Stimulated activated CD4-positive, alpha-beta T cell treated with anti-CD3 and anti-CD28 coated beads, Interleukin-12 subunit alpha, Interleukin-12 subunit beta, amount 100 ng/mL, for 4 hours (primary cell): ENCODE measurements around the gene NR2F1-AS1.

Source experiments
- DNase-seq: peaks from one replicate; pipeline ENCODE4 v3.0.0-alpha.2; 2020

The NR2F1-AS1 gene

DNA sequence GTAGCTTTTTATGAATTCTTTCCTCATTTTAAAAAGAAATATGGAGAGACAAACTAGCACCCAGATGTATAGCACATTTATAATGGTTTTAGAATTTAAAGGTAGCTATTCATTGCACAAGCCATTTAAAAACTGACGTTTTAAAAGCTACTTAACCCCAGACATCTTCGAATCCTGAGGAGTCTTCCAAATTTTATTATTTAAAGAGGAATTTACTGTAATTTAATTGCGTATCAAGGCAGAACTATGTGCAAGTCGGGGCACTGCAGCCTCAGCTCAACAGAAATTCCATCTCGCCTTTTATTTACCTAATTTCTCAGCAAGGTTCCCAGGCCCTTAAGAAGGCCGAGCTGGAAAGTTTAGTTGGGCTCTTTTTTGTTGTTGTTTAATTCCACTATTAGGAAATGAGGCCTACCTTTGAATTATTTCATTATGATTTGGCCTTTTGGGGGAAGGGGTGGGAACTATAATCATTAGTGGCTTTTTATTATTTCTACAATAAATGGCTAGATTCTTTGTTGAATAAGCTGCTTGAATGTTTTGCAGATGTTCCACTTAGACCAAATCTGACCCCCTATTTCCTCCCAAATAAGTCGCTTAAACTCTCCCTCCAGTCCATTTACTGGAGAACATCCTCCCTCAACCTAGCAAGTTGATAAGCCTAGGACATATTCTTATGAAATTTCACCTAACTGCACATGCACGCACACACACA lies 22.2 kb upstream of the NR2F1-AS1 start:
- DNase-seq: no peak

DNA sequence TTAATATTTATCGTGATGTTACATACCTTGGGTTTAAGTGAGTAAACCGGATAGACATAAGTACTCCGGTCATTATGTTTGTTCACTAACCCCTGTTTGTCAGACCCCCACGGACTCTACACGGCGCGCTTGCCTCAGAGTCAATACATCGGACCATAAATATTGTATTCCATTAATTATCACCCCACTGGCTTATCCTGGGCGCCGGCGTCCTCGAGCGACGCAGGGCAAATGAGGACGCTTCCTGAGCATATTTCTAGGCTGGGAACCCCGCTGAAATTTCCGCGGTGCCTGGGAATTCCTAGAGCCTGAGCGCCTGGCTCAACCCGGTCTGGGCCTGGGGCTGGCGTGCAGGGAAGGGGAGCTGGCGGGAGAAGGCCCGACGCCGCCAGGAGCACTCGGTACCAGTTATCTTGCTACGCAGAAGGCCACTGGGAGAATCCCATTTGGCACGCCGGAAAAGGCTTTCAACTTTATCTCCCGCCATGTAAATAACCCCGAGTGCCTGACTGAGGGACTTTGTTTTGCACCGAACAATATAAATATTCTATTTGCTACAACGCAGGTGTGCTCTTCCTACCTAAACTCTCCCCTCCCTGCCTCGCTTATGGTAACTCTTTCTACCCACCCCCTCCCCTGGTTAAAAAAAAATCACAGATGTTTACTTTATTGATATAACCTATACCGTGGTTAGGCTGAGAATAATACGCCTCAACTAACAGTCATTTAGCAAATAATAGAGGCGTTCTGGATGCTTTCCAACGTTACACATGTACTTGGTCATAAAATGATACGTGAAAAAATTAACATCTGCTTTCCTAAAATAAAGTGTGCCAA lies 21.4 kb upstream of the NR2F1-AS1 start:
- no peak for DNase-seq

DNA sequence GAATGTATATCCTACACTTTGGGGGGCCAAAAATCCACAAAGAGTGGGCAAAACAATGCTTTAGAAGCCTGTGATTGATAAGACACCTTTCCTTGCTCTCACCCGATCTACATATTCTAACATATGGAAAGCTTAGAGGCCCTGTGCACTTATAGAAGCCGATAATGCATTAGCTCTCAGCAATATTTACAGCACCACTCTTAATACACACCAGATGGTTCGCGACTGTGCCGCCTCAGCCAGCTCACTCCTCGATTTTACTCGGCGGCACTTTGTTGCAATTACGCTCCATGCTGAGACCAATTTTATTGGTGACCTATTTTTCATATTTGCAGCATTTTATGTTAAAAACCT lies 20.8 kb upstream of the NR2F1-AS1 start:
- DNase-seq: no peak

DNA sequence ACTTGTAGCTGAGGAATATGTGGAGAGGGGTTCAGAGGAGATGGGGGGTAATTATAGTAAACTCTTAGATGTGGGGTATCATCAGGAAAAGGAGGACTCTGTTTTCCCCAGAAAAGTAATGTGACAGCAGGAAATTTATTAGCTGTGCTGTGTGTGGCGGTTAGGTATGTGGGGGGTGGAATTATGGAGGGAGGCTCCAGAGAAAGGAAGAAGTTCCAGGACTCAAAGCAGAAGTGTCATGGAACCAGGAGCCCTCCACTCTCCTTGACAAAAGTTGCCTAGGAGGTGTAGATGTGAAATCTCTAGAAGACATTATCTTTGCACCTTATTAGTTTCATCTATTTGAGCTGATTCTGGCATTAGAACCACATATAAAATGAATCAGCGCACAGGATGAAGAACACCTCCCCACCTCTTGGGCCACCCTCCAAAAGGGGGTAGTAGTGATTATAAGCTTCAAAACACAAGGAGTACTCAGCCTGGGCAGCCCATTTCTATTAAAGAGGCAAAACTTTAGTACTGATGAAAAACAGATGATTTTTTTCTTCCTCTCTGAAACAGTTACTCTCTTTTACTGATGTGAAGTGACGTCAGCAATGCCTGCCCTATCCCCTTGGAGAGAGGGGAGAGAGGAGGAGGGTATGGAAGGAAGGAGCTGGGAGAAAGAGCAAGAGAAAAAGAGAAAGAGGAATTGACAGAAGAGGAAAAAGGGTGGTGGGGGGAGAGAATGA lies 20.2 kb upstream of the NR2F1-AS1 start:
- DNase-seq: no peak

DNA sequence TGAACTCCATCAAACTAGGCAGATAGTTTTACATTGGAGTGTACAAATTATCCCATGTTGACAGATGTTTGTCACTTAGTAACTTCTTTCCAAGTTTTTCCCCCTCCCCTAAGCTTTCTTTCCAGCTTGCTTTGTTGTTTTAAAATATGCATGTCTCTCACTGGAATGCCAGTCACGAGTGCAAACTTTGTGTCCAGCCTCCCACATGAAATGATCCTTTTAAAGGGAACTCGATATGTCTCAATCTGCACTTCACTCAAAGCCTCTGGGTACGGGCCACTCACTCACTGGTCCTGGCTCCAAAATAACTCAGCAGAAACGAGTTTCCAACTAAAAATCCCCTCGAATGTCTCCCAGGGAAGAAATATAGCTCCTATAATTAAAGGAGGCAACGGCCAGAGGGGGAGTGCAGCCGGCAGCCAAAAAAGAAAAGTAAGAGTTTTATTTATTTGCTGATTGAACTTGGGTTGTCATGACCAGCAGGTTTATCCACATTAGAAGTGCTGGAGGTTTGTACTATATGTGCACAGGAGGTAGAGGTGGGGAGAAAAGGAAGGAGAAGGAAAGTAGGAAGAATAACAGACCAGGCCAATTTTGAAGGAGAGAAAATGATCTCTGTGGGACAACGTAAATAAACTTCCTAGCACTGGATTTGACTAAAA lies 19.5 kb upstream of the NR2F1-AS1 start:
- no peak for DNase-seq

DNA sequence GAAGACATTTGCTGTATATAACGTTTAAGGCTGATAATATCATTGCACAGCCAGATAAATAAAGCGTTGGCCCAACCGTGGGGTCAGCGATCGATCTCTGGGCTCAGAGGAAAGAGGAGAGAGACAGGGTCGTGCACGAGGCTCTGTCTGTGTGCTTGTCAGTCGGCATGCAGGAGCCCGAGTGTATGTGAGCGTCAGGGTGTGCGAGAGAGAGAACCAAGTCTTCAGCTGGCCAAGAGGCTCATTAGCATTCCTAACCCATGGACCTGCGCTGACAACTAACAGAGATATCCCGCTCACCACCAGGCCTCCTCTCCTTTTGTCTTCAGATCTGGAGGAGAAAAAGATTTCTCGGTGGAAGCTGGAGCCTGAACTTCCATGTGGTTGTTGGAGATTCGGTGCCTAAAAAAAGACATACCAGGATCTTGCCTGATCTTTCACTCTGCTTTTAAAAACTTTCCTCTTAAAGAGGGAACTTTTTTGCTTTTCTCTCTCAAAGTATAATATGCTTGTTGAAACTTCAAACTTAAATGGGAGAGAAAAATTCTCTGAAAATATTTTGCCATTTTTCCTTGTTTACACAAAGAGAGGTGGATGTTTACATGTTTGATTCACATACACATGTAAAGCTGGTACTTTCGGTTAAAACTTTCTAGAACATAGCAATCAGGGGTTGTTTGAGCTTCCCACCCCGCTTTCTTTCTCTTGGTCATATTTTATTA lies 18.5 kb upstream of the NR2F1-AS1 start:
- DNase-seq: no peak

DNA sequence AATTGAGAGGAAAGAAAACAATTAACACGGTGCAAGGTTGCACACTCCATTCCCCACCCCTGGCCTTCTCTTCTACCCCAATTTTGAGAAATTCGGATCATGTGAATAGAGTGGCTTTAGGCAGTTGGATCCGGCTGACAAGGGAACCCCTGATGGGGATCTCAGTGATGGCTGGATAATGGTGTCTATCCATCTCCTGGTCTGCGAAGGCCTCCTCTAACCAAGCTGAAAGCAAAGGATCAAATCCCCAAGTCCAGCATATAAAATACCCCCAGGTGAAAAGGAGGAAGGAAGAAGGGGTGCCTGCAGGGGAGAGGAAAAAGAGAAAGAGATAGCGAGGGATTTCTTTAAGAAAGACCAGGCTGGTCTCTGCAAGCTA lies 18.0 kb upstream of the NR2F1-AS1 start:
- DNase-seq: no peak

DNA sequence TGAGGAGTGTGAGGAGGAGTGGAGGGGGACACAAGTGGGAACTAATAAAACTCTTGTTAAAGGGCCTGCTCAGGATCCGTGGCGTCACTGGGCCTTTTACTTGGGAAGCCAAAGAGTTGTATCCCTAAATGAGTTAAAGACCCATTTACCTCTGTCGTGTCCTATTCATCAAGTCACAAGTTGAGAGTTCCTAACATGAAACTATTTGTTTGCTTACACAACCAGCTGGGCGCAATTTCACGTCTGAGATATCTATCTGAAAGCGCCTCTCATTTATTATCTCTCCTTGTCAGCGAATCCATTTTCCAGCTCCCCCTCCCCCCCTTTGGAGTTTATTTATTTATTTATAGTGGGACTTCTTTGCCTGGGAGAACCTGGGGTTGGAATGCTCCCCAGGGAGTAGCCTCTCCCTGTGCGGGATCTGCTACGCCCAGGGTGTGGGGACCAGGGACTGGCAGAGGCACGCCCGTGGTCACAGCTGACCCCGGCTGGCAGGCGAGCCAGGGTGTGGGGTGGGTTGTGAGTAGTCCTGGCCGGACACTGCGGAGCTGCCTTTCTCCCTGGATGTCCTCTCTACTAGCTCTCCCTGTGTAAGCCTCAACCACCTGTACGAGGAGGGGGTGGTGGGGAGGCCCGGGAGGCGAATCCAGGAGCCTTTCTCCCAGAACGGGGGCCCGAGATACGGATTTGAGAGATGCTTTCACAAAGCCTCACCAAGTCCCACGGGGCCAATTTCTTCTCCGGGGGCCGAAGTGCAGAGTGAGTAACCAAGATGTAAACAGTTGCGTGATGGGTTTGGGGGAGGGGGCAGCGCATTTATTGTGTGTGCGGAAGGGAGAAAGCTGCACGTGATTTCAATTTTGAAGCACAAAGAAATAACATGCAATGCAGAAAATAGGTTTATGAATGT lies 17.3 kb upstream of the NR2F1-AS1 start:
- no peak for DNase-seq

DNA sequence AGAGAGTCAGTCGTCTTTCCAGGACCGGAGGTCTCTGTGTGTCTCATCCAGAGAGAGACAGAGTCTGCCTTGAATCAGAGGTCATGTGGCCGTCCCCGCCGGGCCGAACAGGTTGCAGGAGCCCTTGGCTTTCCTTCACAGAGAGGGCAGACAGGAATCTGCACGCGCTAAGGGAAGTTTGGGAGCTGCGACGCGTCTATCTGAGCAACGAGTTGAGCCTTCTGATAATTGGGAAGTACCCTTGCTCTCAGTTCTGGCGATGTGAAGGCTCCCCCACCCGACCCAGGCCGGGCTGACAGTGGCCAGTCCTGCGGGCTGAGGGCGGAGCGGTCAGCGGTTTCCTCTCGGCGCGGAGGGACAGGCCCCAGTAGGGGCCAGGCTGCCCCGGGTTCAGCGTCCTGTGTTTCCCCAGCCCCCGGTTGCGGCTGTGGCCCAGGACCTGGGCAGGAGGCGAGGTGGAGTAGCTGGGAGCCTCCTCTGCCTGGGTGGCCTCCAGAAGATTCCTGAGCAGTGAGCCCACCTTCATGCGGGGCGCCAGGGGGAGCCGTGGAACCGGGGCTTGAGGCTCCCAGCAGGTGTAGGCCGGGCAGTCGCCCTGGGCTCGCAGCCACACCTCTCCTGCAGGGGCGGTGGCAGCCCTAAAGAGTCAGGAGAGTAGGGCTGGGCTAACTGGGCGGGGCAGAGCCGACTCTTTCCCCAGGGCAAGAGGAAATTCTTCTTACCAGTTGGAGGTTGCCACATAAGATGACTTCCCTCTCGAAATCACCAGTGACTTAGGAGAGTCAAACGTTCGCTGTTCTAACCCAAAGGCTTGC lies 15.9 kb upstream of the NR2F1-AS1 start:
- DNase-seq: no peak

DNA sequence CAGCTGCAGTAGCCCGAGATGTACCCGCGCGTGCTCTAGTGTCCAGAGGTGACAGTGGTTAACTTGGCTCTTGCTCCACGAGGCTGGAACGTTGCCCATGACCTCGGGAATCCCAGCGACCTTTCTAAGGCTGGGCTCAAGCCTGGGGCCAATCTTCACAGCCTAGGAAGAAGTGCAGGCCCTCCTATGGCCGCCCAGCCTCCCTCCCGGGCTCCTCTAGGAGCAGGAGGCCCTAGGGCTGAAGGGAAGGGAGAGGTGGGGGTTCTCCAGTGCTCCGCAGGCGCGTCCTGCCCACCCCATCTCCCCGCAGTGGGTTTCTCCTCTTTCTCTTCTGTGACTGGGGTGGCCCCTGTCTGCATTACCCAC lies 15.3 kb upstream of the NR2F1-AS1 start:
- DNase-seq: no peak

DNA sequence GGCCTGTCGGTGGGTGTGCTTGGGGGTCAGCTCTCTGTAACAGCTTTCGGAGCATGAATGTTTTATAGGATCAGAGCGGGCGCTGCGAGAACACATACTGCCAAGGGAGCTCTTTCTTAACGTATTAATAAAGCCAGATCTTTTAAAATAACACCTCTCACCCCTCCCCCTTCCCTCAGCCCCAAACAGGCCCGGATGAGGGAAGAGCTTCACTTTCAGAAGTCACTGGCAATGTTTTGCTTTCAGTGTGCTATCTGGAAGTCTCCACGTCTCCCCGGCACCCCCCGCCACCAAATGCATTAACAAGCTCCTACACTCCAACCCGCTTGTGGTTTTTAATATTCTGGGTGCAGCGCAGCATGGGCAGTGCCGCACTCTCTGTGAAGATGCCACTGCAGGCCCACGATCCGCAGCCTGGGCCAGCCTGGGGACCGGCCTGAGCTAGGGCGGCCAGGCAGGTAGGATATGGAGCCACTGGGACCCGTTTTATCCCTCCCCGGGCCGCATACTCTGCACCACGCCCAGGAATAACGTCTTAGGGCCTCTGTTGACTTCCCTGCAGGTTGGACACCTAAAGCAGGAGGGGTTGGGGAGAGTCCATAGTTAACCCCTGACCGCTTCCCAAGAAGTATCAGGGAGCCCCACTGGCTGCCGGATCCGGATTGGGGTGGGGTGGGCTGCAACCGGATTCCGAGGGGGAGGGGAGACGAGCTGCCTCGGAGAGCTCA lies 14.6 kb upstream of the NR2F1-AS1 start:
- no peak for DNase-seq

DNA sequence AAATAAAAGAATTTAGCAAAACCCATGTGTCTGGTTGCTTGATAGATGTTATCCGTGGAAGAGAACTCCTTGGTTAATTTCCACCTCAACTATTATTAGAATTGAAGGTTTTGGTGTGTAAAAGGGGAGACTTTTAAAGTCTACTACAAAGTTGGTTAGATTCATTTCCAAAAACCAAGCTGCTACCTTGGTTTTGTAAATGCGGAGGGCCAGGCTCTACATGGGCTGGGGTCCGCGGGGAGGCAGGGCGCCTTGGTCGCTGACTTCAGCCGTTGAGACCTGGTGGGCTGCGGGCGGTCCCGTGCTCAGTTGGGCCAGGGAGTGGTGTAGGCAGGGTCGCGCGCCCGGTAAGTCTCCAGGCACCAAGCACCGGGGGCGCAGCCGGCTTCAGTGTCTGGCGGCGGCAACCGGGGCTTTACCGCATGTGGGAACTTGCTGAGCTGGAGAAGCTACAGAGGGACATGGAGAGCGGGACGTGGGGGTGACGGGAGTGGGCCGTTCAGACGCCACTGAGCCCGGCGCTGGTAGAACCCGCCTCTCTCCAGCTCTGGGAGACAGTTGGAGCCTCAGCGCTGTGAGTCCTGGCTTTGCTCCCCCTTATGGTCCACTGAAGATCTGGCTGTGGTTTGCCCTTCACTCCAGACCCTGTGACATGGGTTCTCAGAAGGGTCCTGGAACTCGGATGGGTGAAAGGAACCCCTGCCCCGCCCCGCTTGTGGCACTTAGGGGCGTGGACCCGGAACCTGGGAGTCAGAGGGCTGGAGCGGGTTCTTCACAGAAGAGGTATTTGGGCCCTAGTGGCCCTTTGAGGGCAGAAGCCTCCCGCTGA lies 13.8 kb upstream of the NR2F1-AS1 start:
- DNase-seq: no peak

DNA sequence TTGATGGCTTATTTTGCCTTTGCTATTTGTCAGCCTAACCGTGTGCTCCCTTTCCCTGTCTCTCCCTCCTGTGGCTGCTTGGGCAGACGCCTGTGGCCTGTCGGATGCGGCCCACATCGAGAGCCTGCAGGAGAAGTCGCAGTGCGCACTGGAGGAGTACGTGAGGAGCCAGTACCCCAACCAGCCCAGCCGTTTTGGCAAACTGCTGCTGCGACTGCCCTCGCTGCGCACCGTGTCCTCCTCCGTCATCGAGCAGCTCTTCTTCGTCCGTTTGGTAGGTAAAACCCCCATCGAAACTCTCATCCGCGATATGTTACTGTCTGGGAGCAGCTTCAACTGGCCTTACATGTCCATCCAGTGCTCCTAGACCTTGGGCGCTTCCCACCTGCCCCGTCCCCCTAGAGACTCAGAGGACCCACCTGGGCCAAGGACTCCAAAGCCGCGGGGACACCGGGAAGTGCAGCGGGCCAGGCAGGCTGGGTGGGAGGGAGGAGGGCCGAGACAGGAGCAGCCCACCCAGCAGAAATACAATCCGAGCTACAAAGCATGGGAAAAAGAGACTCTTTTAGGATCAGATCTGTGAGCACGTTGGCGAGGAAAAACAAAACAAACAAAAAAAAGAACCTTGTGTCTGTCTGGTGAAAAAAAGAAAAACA lies 12.6 kb upstream of the NR2F1-AS1 start:
- no peak for DNase-seq

DNA sequence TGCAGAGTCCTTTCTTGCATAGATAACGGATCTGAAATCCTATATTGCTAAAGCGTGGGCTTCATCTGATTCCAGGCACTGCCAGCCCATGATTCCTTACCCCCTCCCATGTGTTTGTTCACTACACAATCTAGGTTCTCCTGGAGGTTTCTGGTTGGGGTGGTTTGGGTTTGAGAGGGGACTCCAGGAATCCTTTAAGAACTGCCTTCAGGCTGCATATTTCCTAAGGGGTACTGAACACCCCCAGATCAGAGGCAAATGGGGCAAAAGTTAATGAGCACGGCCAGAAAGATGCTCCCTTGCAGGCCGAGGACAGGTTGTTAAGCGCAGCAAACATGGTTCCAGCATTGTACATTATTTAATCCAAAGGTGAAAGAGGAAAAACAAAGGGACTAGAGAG lies 11.9 kb upstream of the NR2F1-AS1 start:
- DNase-seq: no peak

DNA sequence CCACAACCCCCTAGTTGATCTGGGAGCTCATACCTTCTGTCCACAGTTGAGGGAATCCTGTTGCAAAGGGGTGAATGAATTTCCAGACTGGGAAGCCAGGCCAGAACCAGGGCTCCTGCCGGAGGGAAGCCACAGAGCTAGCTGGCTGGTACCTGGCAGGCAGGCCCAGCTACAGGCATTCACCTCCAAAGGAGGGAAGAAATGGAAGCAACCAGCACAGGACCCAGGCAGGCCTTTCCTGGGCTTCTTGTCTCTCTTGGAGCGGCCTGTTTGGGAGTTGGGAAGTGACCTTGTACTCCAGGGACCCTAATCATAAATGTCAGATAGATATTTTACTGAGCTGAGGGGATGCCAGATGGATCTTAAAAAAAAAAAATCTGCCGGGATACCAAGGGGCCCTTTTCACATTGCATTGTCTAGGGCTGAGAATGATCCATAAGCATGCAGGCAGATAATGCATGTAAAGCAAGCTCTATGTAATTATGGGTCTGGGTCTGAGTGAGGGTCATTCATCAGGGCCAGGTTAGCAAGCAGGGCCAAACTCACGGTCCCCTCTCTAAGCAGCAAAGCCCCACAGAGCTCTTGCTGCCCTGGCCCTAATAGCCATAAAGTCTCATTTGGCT lies 10.4 kb upstream of the NR2F1-AS1 start:
- no peak for DNase-seq

DNA sequence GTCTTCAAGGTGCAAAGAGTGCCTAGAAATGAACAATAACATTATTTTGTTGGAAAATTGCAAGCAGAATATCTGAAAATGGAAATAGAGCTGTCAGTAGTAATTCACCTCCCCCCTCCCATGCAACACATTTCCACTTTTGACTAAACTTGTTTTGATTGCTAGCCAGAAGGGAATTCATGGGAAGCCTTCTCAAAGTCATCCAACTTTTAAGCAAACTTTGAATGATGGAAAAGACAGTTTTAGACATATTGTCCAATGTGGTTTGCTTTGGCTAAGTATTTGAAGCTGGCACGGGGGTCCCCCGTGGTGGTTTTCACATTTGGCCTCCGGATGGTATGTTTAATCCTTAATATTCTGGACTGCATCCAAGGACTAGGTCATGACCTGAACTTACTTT lies 9.5 kb upstream of the NR2F1-AS1 start:
- DNase-seq: no peak

DNA sequence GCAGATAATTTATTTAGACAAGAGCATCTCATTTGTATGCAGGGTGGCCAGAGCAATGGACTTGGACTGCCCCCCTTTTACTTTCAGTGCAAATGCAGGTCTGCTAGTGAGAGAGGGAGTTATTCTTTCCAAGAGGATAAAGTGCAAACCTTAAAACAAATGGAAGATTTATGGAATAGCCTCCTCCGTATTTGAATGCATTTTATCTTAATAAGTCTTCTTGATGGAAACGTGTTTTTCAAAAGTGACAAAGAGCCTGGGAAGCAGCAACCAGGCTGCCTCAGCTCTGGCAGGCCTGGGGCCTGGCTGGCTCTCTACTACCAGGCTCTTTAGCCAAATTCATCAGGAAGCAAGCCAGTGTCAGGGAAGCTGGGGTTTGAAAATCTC lies 8.8 kb upstream of the NR2F1-AS1 start:
- no peak for DNase-seq
